ENCODE data around the gene KDM2A. TPM values are rescaled to one million over a fixed set of nuclear protein-coding genes. Genes with fewer than 3 reads are reported as not detected.

Gene KDM2A
- polyA plus RNA-seq (2013, experiment 1 of 2) = 34.3 TPM
- 29.0 TPM for polyA plus RNA-seq (2013, experiment 2 of 2)

- Histone ChIP-seq H3K4me1 (ENCODE audit: control insufficient read depth, insufficient read depth, low read length, poor library complexity, severe bottlenecking) (peaks cover 3% of the 10 kb centered on the region), H3K27ac (ENCODE audit: low read depth, low read length, severe bottlenecking) (peak within 1 kb of the TSS; percentile 90), H3K9me3 (ENCODE audit: control insufficient read depth, low read length) (no peaks in the 10 kb centered on the region), H3K4me3 (ENCODE audit: extremely low read depth, insufficient read depth, low read length, poor library complexity, severe bottlenecking) (peak within 1 kb of the TSS; percentile 89), H3K36me3 (ENCODE audit: control insufficient read depth, insufficient read depth, low read length) (peaks cover 20% of the 10 kb centered on the region)
- 0 to 1% methylated on average over 33 to 40 of the region's 97 CpGs for WGBS, 2 experiments (ENCODE audit: insufficient coverage in 2 of 2)
Measured at GRCh38 chr11:67118801-67119584, at the start of gene KDM2A. TSS of gene KDM2A (plus strand) at chr11:67119263. CDS start at chr11:67121317, 2,054 bp downstream.

GRCh38 chr11:67071420-67072284, 47.4 kb upstream of the KDM2A start:
- no peaks in the 10 kb centered on the region for H3K36me3 ChIP-seq (ENCODE audit: control insufficient read depth, insufficient read depth, low read length)
- H3K27ac ChIP-seq (ENCODE audit: low read depth, low read length, severe bottlenecking) = no peak overlapping the region
- H3K9me3 ChIP-seq (ENCODE audit: control insufficient read depth, low read length) = no peaks in the 10 kb centered on the region
- H3K4me1 ChIP-seq (ENCODE audit: control insufficient read depth, insufficient read depth, low read length, poor library complexity, severe bottlenecking) = no peaks in the 10 kb centered on the region
- WGBS, 2 experiments (ENCODE audit: insufficient coverage in 2 of 2) = 74 to 79% methylated on average over 53 of the region's 53 CpGs
- no peak overlapping the region for H3K4me3 ChIP-seq (ENCODE audit: extremely low read depth, insufficient read depth, low read length, poor library complexity, severe bottlenecking)

GRCh38 chr11:67072295-67072694, 46.8 kb upstream of the KDM2A start:
- 93 to 96% methylated on average over 10 of the region's 11 CpGs for WGBS, 2 experiments (ENCODE audit: insufficient coverage in 2 of 2)
- Histone ChIP-seq H3K4me1 (ENCODE audit: control insufficient read depth, insufficient read depth, low read length, poor library complexity, severe bottlenecking) (no peaks in the 10 kb centered on the region), H3K36me3 (ENCODE audit: control insufficient read depth, insufficient read depth, low read length) (no peaks in the 10 kb centered on the region), H3K4me3 (ENCODE audit: extremely low read depth, insufficient read depth, low read length, poor library complexity, severe bottlenecking) (no peak overlapping the region), H3K9me3 (ENCODE audit: control insufficient read depth, low read length) (no peaks in the 10 kb centered on the region), H3K27ac (ENCODE audit: low read depth, low read length, severe bottlenecking) (no peak overlapping the region)

GRCh38 chr11:67073908-67074307, 45.2 kb upstream of the KDM2A start:
- no peaks in the 10 kb centered on the region for H3K4me1 ChIP-seq (ENCODE audit: control insufficient read depth, insufficient read depth, low read length, poor library complexity, severe bottlenecking)
- no peak overlapping the region for H3K27ac ChIP-seq (ENCODE audit: low read depth, low read length, severe bottlenecking)
- H3K9me3 ChIP-seq (ENCODE audit: control insufficient read depth, low read length) = no peaks in the 10 kb centered on the region
- no peaks in the 10 kb centered on the region for H3K36me3 ChIP-seq (ENCODE audit: control insufficient read depth, insufficient read depth, low read length)
- WGBS, 2 experiments (ENCODE audit: insufficient coverage in 2 of 2) = 92 to 93% methylated on average over 8 to 9 of the region's 9 CpGs
- no peak overlapping the region for H3K4me3 ChIP-seq (ENCODE audit: extremely low read depth, insufficient read depth, low read length, poor library complexity, severe bottlenecking)

- Histone ChIP-seq H3K27ac (ENCODE audit: low read depth, low read length, severe bottlenecking) (no peak overlapping the region), H3K9me3 (ENCODE audit: control insufficient read depth, low read length) (no peaks in the 10 kb centered on the region), H3K4me3 (ENCODE audit: extremely low read depth, insufficient read depth, low read length, poor library complexity, severe bottlenecking) (no peak overlapping the region), H3K36me3 (ENCODE audit: control insufficient read depth, insufficient read depth, low read length) (no peaks in the 10 kb centered on the region), H3K4me1 (ENCODE audit: control insufficient read depth, insufficient read depth, low read length, poor library complexity, severe bottlenecking) (no peaks in the 10 kb centered on the region)
- WGBS, 2 experiments (ENCODE audit: insufficient coverage in 2 of 2) = 89 to 98% methylated on average over 5 of the region's 6 CpGs
Measured at GRCh38 chr11:67076202-67076601, 42.9 kb upstream of the KDM2A start.

- 85 to 87% methylated on average over 2 to 5 of the region's 6 CpGs for WGBS, 2 experiments (ENCODE audit: insufficient coverage in 2 of 2)
- Histone ChIP-seq H3K27ac (ENCODE audit: low read depth, low read length, severe bottlenecking) (no peak overlapping the region), H3K9me3 (ENCODE audit: control insufficient read depth, low read length) (no peaks in the 10 kb centered on the region), H3K36me3 (ENCODE audit: control insufficient read depth, insufficient read depth, low read length) (no peaks in the 10 kb centered on the region), H3K4me3 (ENCODE audit: extremely low read depth, insufficient read depth, low read length, poor library complexity, severe bottlenecking) (no peak overlapping the region), H3K4me1 (ENCODE audit: control insufficient read depth, insufficient read depth, low read length, poor library complexity, severe bottlenecking) (no peaks in the 10 kb centered on the region)
Measured at GRCh38 chr11:67079065-67079705, 39.9 kb upstream of the KDM2A start.

- 52 to 57% methylated on average over 18 to 20 of the region's 20 CpGs for WGBS, 2 experiments (ENCODE audit: insufficient coverage in 2 of 2)
- Histone ChIP-seq H3K4me1 (ENCODE audit: control insufficient read depth, insufficient read depth, low read length, poor library complexity, severe bottlenecking) (no peaks in the 10 kb centered on the region), H3K27ac (ENCODE audit: low read depth, low read length, severe bottlenecking) (no peak overlapping the region), H3K36me3 (ENCODE audit: control insufficient read depth, insufficient read depth, low read length) (no peaks in the 10 kb centered on the region), H3K4me3 (ENCODE audit: extremely low read depth, insufficient read depth, low read length, poor library complexity, severe bottlenecking) (no peak overlapping the region), H3K9me3 (ENCODE audit: control insufficient read depth, low read length) (no peaks in the 10 kb centered on the region)
Measured at GRCh38 chr11:67082071-67082791, 36.8 kb upstream of the KDM2A start.

GRCh38 chr11:67083786-67084366, 35.2 kb upstream of the KDM2A start:
- no peaks in the 10 kb centered on the region for H3K4me1 ChIP-seq (ENCODE audit: control insufficient read depth, insufficient read depth, low read length, poor library complexity, severe bottlenecking)
- no peak overlapping the region for H3K4me3 ChIP-seq (ENCODE audit: extremely low read depth, insufficient read depth, low read length, poor library complexity, severe bottlenecking)
- no peaks in the 10 kb centered on the region for H3K36me3 ChIP-seq (ENCODE audit: control insufficient read depth, insufficient read depth, low read length)
- H3K9me3 ChIP-seq (ENCODE audit: control insufficient read depth, low read length) = no peaks in the 10 kb centered on the region
- H3K27ac ChIP-seq (ENCODE audit: low read depth, low read length, severe bottlenecking) = no peak overlapping the region
- 87 to 96% methylated on average over 7 to 8 of the region's 8 CpGs for WGBS, 2 experiments (ENCODE audit: insufficient coverage in 2 of 2)

- H3K36me3 ChIP-seq (ENCODE audit: control insufficient read depth, insufficient read depth, low read length) = no peaks in the 10 kb centered on the region
- 91 to 97% methylated on average over 5 of the region's 5 CpGs for WGBS, 2 experiments (ENCODE audit: insufficient coverage in 2 of 2)
Measured at GRCh38 chr11:67085617-67086016, 33.4 kb upstream of the KDM2A start.

GRCh38 chr11:67090717-67091116, 28.3 kb upstream of the KDM2A start:
- Histone ChIP-seq H3K36me3 (ENCODE audit: control insufficient read depth, insufficient read depth, low read length) (no peaks in the 10 kb centered on the region), H3K27ac (ENCODE audit: low read depth, low read length, severe bottlenecking) (no peak overlapping the region), H3K4me3 (ENCODE audit: extremely low read depth, insufficient read depth, low read length, poor library complexity, severe bottlenecking) (no peak overlapping the region), H3K9me3 (ENCODE audit: control insufficient read depth, low read length) (no peaks in the 10 kb centered on the region), H3K4me1 (ENCODE audit: control insufficient read depth, insufficient read depth, low read length, poor library complexity, severe bottlenecking) (no peaks in the 10 kb centered on the region)
- 90 to 97% methylated on average over 5 to 8 of the region's 8 CpGs for WGBS, 2 experiments (ENCODE audit: insufficient coverage in 2 of 2)

More at GRCh38 chr11:67085617-67086016, 33.4 kb upstream of the KDM2A start:
- H3K27ac ChIP-seq (ENCODE audit: low read depth, low read length, severe bottlenecking) = no peak overlapping the region
- H3K9me3 ChIP-seq (ENCODE audit: control insufficient read depth, low read length) = no peaks in the 10 kb centered on the region
- H3K4me1 ChIP-seq (ENCODE audit: control insufficient read depth, insufficient read depth, low read length, poor library complexity, severe bottlenecking) = no peaks in the 10 kb centered on the region
- no peak overlapping the region for H3K4me3 ChIP-seq (ENCODE audit: extremely low read depth, insufficient read depth, low read length, poor library complexity, severe bottlenecking)

Data from mesodermal cell (in vitro differentiated cells).